ENCODE data around the gene SLC44A5.

Gene SLC44A5

GRCh38 chr1:75211648-75212047, 399.3 kb downstream of the SLC44A5 start:
- H2AFZ ChIP-seq (ENCODE audit: low read depth, low read length), result no peak overlapping the region
- H3K79me2 ChIP-seq (ENCODE audit: insufficient read depth, low read length), result no peaks in the 10 kb centered on the region
- no peaks in the 10 kb centered on the region for H3K4me1 ChIP-seq (ENCODE audit: insufficient read depth, low read length)
- TF ChIP-seq EZH2 (IDR thresholded peaks at IDR 0.05; ENCODE audit: borderline replicate concordance, low read depth, low read length, severe bottlenecking) (no peak), CTCF (IDR thresholded peaks at IDR 0.05; ENCODE audit: borderline replicate concordance, extremely low read depth, low read length, poor library complexity, severe bottlenecking) (no peak)
- no peak overlapping the region for H3K4me2 ChIP-seq (ENCODE audit: insufficient read depth, low read length)
- no peaks in the 10 kb centered on the region for H4K20me1 ChIP-seq (ENCODE audit: insufficient read depth, low read length)
- no peak overlapping the region for H3K4me3 ChIP-seq (ENCODE audit: low read depth in 1 of 2, low read length in 2 of 2)
- DNase-seq (no peak), ATAC-seq (ENCODE audit: insufficient read depth, low read depth) (no peak)
- no peak overlapping the region for H3K9ac ChIP-seq (ENCODE audit: low read depth, low read length)
- H3K36me3 ChIP-seq (ENCODE audit: insufficient read depth, low read length), result no peaks in the 10 kb centered on the region
- H3K27ac ChIP-seq (ENCODE audit: low read length), result no peak overlapping the region
- H3K9me3 ChIP-seq (ENCODE audit: insufficient read depth, low read length, severe bottlenecking), result no peaks in the 10 kb centered on the region
- no peaks in the 10 kb centered on the region for H3K27me3 ChIP-seq (ENCODE audit: insufficient read depth, low read length, poor library complexity)

GRCh38 chr1:75208862-75209261, 402.1 kb downstream of the SLC44A5 start:
- no peak overlapping the region for H3K4me2 ChIP-seq (ENCODE audit: insufficient read depth, low read length)
- no peaks in the 10 kb centered on the region for H4K20me1 ChIP-seq (ENCODE audit: insufficient read depth, low read length)
- H3K4me3 ChIP-seq (ENCODE audit: low read depth in 1 of 2, low read length in 2 of 2), result no peak overlapping the region
- H3K79me2 ChIP-seq (ENCODE audit: insufficient read depth, low read length), result no peaks in the 10 kb centered on the region
- H3K27me3 ChIP-seq (ENCODE audit: insufficient read depth, low read length, poor library complexity), result no peaks in the 10 kb centered on the region
- H2AFZ ChIP-seq (ENCODE audit: low read depth, low read length), result no peak overlapping the region
- no peaks in the 10 kb centered on the region for H3K4me1 ChIP-seq (ENCODE audit: insufficient read depth, low read length)
- H3K9me3 ChIP-seq (ENCODE audit: insufficient read depth, low read length, severe bottlenecking), result no peaks in the 10 kb centered on the region
- no peak for ATAC-seq (ENCODE audit: insufficient read depth, low read depth)
- no peak overlapping the region for H3K9ac ChIP-seq (ENCODE audit: low read depth, low read length)
- no peak overlapping the region for H3K27ac ChIP-seq (ENCODE audit: low read length)
- TF ChIP-seq CTCF (IDR thresholded peaks at IDR 0.05; ENCODE audit: borderline replicate concordance, extremely low read depth, low read length, poor library complexity, severe bottlenecking), result no peak
- TF ChIP-seq EZH2 (IDR thresholded peaks at IDR 0.05; ENCODE audit: borderline replicate concordance, low read depth, low read length, severe bottlenecking), result no peak
- no peaks in the 10 kb centered on the region for H3K36me3 ChIP-seq (ENCODE audit: insufficient read depth, low read length)
- DNase-seq, result no peak

DNA sequence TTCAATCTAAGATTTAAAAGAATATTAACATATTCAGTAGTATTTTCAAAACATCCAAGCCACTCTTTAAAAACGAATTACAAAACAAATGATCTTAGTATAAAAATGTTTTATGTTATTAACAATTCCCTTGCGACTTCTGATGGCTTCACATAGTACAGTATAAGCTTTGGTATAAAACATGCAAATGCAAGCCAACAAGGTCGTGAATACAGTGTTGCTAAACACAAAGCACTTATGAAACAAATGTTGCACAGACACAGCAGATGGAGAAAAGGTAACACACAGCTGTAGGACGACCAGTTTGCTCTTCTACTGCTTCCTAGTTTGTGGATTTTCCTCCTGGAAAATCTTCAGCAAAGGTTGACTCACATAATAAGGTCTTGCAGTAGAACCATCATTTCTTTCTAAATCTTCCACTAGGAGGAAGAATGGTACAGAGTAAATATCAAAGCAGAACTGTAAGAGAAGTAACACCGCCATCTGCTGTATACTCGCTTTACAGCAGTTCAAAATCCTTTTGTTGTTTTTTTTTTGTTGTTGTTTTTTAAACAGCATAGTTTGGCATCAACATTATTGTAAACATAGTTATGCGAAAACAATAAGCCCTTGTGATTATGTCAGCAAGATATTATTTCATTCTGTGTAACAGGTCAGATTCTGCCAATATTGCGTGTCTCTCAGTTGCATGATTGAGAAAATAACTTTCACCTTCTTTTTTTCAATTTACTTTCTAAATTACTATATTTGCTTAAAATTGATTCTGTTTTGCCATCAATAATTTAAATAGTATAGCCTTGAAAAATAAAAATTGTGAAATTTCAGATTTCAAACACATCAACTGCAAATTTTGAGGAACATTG, 407.3 kb downstream of the SLC44A5 start:
- no peaks in the 10 kb centered on the region for H3K79me2 ChIP-seq (ENCODE audit: insufficient read depth, low read length)
- no peak overlapping the region for H3K4me3 ChIP-seq (ENCODE audit: low read depth in 1 of 2, low read length in 2 of 2)
- DNase-seq, result peak; percentile 5
- H4K20me1 ChIP-seq (ENCODE audit: insufficient read depth, low read length), result no peaks in the 10 kb centered on the region
- no peaks in the 10 kb centered on the region for H3K36me3 ChIP-seq (ENCODE audit: insufficient read depth, low read length)
- no peak overlapping the region for H3K4me2 ChIP-seq (ENCODE audit: insufficient read depth, low read length)
- no peaks in the 10 kb centered on the region for H3K9me3 ChIP-seq (ENCODE audit: insufficient read depth, low read length, severe bottlenecking)
- no peak overlapping the region for H3K9ac ChIP-seq (ENCODE audit: low read depth, low read length)
- ATAC-seq (ENCODE audit: insufficient read depth, low read depth), result peak; percentile 76
- H3K27ac ChIP-seq (ENCODE audit: low read length), result no peak overlapping the region
- no peaks in the 10 kb centered on the region for H3K4me1 ChIP-seq (ENCODE audit: insufficient read depth, low read length)
- TF ChIP-seq CTCF (IDR thresholded peaks at IDR 0.05; ENCODE audit: borderline replicate concordance, extremely low read depth, low read length, poor library complexity, severe bottlenecking) (peak; percentile 79), EZH2 (IDR thresholded peaks at IDR 0.05; ENCODE audit: borderline replicate concordance, low read depth, low read length, severe bottlenecking) (no peak)
- no peaks in the 10 kb centered on the region for H3K27me3 ChIP-seq (ENCODE audit: insufficient read depth, low read length, poor library complexity)
- no peak overlapping the region; the same call in 1 of the 2 replicates for H2AFZ ChIP-seq (ENCODE audit: low read depth, low read length)
